LoVo (cell line): ENCODE measurements around the gene AGAP1.

ENCODE experiments used
- DNase-seq: peaks from one replicate; pipeline ENCODE4 v3.0.0-alpha.2; 2016; ENCODE audit warnings: low spot score

The AGAP1 gene

DNA sequence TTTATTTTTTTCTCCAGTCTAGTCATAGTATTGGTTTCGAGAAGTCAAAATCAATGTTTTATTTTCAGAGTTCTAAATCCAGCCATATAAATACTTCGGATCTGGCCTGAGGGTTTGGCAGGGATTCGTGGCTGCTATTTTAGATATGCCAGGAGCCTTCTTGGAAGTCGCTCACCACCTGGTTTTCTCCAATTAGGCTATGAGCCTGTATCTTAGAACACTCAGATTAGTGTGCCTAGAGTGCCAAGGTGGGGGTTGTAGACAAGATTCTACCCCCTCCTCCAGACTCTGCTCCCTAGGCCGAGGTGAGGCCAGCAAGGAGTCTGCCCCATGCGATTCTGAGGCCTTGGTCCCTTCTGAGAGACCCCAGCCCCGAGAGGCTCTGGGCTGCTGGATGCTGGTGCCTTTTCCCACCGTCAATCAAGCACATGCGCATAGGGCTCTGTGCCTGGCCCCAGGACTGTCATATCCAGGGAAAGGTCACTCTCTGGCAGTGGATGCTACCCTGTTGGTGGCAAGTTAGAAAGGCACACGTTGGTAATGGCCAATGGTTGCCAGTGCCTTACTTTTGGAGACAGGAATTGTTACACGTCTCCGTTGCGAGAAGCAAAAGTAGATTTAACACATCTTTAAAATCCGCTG is 197.1 kb downstream of the AGAP1 start:
- no peak for DNase-seq

DNA sequence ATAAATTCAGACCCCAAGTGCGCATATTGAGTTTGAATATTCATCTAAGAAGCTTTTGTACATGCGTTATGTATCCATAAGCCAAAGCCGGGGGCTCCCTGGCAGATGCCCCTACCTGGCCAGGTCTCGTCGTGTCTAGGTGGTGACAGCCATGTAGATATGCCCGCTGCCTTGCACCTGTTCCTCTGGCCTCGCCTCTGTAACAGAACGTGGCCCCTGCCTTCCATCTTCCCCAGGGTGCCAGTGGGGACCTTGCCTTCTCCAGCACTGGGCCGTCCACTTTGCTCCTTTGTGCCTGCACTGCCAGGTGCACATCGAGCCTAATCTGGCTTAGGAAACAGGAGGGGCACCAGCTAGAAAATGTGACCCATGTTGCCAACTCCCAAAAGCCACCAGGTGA is 198.2 kb downstream of the AGAP1 start:
- no peak for DNase-seq

DNA sequence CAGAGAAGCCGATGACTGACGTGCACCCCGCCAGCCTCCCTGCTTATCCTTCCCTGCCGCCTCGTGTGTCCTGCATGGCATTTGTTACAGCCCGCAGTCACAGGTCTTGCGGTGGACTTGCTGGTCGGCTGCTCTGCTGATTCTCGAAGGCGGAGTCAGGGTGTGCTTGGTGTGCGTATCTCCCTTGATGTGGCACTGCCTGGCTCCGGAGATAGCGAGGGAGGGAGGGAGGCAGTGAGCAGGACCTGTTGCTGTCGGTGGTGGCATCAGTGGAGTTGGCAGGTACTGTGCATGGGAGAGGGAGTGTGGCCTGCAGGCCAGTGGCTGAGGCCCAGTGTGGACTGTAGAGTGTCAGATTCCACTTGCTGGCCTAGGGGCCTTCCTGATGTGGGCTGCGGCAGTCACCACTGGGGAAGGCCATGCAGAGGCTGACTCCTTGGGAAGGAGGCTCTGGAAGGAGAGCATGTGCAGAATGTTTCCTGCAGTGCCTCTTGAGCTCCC is 198.9 kb downstream of the AGAP1 start:
- DNase-seq, result no peak

DNA sequence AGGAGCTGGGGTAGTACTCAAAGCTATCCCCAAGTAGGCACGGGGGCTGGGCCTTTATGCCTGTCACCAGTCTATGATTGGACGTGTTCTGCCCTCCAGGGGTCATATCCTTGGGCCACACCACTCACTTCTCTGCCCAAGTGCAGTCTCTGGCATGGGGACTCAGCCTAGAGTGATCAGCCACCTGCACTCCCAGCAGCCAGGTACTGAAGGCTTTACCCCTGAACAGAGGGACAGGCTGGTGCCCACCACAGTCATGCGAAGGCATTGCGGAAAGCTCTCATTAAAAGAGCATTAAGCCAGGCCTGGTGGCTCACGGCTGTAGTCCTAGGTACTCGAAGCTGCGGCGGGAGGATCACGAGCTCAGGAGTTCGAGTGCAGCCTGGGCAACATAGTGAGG is 199.4 kb downstream of the AGAP1 start:
- no peak for DNase-seq

DNA sequence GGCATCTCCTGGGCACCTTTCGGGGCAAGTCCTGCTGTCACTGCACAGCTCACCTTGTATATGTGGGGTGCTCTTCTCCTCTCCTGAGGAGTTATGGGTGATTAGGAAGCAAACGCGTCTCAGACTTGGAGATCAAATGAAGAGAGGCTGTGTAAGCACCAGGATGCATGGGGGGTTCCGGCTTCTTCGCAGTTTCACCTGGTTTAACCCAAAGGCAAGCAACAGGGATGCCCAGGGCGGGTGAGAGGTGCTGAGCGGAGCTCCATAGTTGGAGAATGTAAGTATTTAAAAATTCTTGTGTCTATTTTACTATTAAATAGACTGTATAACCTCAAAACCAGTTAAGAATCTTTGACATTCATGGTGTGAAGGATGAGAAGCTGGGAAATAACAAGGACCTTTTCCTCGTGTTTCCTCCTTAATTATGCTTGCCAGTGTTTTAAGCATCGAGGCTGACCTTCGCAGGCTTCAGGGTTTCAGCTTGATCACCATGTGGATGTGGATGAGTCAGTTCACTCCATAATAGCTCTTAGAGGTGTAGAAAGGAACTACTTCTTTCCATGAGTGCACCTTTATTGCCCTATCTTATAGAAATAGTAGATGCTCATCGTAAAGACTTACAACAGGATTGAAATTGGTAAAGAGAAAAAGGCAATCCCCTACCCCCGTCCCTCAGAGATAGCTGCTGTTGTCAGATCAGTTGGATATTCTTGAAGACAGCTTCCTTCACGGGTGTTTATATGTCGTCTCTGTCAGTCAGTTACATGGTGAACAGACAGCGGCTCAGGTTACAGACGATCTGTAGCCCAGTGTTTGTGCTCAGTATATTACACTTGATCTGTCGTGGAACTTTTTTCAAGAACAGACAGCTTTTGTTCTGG is 201.1 kb downstream of the AGAP1 start:
- no peak for DNase-seq

DNA sequence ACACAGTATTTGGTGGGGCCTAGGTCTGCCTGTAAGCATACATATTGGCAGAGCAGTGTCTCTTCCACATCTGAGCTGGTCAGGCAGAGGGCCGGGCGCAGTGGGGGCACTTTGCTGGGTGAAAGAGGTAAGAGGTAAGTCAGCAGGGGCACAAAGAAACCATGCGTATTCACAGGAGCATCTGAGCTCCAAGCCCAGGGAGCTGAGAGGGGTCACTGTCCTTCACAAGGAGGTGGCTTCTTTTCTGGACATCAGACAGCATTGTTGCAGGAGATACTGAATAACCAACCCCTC is 201.7 kb downstream of the AGAP1 start:
- no peak for DNase-seq

DNA sequence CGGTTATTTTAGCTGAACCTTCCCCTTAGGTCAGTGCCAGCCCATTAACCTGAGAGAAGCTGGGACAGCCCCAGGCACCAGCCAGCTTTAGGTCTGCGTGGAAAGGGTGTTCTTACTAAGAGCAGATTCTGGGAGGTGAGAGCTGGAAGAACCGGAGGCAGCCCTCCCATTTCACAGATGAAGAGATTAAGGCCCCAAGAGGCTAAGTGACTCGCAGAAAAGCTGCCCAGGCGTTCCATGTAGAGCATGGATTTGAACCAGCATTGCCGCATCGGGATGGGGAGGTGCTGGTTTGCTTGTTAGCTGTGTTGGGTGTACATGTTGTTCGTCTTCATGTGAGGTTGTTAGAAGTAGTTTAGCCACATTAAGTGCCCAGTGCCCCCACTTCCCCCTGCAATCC is 203.2 kb downstream of the AGAP1 start:
- DNase-seq, result no peak

DNA sequence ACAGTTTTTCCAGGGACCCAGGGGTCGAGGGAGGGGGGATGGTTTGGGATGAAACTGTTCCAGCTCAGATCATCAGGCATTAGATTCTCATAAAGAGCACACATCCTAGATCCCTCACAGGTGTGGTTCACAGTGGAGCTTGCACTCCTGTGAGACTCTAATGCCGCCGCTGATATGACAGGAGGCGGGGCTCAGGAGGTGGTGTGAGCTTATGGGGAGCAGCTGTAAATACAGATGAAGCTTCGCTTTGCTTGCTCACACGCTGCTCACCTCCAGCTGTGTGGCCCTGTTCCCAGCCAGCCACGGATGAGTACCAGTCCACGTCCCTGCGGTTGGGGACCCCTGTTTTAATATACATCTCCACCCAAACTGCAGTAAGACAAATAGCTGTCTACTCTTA is 204.2 kb downstream of the AGAP1 start:
- DNase-seq, result no peak

DNA sequence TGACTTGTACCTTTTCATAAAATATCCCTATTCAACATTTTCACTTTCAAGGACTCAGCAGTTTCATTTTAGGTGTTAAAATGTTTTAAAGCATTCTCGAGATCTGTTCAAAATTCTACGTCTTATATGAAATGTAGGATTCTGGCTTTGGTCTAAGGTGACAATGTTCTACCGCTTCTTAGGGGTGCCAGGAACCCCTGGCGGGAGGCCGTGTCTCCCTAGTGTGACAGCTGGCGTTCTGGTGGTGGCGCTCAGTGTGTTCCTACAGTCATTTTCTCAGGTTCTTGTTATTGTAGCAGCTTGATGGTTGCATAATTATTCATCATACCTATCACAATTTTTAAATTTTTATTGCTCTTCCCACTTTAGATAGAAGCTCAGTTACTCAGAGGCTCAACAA is 204.6 kb downstream of the AGAP1 start:
- no peak for DNase-seq

DNA sequence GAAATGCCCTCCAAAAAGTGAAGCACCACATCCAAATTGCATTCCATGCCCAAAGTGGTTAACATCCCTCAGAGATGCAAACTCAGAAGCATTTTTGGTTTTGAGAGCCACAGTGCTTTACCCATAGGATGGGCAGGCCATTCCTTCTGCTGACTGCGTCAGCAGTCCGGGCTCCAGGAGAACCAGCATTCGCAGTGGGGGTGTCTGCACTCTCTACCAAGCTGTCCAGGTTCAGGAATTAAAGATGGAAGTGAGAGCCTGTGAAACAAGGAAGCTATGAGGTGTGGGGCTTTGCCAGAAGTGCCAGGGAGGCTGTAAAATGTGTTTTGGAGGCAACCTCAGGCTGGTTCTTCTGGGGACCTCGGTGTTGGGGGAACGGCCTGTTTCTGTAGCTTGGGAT is 205.7 kb downstream of the AGAP1 start:
- DNase-seq, result no peak

DNA sequence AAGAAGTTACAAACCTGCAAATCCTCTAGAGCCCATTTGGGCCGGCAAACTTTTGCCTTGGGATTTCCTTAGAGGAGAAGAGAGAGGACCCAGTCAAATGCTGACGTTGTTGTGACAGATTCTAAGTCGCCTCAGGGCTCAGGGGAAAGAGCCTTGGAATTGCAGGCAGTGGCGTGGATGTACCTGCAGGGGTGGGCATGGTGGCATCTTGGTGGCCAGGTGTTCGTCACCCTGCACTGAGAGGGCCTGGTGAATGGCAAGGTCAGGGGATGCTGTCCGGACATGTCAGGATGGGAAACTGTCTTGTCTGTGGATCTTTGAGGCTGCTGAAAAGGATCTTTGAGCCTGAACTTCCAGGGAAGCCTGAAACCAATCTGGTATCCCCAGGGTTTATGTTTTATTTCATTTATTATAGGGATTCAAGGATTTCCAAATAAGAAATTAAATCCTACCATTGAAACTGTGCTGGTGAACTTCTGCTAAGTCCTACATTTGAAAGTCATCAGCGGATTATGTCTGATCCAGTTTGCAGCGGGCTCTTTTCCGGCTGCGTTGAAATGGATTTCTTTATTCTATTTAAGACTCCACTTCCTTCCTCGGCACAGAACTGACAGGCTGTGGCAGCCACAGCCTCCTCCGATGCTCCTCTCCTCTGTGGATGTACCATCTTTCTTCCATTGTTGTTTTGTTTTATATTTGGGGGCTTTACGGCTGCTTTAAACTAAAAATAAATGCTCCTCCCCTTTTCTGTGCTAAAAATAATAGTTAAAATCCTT is 207.6 kb downstream of the AGAP1 start:
- DNase-seq, result no peak

DNA sequence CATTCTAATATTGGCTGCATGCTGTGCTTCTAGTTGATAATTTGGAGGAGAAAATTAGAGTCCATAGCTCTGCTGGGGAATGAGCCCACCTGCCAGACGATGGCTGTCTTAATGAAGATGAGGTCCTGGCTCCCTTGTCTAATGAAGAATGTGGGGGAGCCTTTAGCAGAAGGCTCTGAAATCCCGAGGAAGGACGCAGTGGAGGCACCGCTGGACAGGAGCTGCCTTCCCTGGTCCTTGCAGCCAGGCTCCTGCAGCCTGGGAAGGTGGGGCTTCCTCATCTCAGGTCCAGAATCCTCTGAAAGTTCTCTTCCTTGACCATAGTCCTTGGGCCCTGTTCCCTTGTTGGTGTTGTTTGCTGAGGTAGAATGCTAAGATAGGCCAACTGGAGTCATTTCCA is 208.3 kb downstream of the AGAP1 start:
- DNase-seq, result no peak

DNA sequence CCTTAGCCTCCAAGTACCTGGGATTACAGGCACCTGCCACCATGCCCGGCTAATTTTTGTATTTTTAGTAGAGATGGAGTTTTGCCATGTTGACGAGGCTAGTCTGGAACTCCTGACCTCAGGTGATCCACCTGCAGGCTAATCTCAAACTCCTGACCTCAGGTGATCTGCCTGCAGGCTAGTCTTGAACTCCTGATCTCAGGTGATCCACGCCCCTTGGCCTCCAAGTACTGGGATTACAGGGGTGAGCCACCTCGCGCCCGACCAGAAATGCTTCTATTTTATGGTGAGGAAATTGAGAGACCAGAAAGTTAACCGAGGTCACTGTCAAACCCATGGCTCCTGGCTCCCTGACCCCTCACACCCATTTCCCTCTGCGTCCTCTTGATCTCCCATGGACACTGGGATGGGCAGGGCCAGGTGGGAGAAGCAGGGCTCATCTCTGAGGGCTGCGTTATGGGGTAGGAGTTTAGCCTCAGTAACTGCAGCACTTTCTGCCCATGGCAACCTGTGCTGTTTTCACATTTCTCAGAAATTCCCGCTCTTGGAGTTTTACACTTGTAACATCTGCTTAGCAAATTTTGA is 210.0 kb downstream of the AGAP1 start:
- no peak for DNase-seq

DNA sequence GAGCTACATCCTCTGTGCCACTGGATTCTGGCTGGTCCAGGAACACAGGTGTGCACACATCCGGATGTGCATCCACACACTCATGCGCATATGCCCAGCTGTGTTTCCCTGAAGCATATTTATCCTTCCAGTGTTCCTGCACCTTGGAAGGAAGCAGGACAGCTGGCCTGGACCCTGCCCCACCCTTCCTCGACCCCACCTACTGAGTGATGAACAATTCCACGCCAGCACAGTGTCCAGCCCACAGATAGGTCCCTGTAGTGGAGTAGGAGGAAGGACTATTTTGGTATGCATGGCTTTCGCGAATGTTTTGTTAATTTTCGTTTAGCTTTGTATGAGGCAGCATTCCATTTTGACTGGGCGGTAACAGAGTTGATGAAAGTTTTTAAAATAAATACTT is 211.5 kb downstream of the AGAP1 start:
- DNase-seq, result no peak

DNA sequence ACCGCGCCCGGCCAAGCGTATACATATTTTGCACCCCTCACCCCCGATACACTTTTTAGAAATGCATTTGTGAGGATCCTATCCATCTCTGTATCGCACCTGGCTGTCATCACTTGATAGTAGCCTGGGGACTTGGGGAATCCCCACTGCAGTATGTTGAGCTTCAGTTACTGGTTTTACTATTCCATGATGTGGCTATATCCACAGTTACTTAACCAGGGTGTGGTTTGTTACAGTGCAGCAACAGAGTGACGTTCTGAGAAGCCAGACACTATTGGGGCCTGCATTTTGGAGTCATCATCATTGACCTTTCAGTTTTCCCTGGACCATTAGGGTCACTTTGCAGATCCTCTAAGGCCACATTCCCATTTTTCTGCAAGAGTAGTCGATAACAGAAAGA is 212.7 kb downstream of the AGAP1 start:
- no peak for DNase-seq

DNA sequence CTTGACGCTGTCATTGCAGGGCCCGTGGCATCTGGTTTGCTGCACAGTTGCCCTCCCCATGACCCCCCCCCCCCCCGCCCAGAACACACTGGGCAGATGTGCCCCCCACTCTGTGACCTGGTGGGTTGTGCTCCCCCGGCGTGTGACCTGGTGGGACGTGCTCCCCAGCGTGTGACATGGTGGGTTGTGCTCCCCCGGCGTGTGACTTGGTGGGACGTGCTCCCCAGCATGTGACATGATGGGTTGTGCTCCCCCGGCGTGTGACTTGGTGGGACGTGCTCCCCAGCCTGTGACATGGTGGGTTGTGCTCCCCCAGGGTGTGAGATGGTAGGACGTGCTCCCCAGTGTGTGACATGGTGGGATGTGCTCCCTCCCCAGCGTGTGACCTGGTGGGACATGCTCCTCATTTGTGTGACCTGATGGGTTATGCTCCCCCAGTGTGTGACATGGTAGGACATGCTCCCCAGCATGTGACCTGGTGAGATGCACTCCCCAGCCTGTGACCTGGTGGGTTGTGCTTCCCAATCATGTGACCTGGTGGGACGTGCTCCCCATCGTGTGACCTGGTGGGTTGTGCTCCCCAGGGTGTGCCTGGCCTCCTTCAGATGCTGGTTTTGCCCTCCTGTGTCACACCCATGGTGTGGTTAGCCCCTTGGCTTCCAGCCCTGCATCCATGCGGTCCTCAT is 213.7 kb downstream of the AGAP1 start:
- DNase-seq, result no peak

DNA sequence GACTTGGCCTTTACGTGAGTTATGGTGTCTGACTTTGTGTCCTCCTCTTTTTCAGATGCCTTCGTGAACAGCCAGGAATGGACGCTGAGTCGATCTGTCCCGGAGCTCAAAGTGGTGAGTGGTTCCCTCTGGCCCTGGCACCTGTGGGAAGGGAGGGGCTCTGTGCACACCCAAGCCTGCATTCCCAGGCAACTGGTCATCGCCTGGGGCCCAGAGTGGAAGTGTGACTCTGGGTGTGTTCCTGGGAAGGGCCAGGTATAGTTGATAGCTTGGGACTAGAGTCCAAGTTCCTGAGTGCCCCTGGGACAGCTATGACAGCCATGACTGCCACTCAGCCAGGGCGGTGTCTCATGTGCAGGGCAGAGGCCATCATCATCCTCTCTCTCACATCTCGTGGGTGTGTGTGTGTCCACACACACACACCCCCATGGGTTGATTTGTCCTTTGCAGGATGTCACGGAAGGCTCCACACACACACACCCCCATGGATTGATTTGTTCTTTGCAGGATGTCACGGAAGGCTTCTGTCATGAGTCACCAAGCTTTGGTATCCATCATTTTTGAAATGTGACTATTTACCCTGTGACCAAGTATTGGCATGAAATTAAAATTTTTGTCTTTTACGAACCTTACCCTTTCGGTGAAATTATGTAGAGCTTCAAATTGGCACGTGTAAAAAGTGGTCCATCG is 215.4 kb downstream of the AGAP1 start:
- peak; percentile 95 for DNase-seq

DNA sequence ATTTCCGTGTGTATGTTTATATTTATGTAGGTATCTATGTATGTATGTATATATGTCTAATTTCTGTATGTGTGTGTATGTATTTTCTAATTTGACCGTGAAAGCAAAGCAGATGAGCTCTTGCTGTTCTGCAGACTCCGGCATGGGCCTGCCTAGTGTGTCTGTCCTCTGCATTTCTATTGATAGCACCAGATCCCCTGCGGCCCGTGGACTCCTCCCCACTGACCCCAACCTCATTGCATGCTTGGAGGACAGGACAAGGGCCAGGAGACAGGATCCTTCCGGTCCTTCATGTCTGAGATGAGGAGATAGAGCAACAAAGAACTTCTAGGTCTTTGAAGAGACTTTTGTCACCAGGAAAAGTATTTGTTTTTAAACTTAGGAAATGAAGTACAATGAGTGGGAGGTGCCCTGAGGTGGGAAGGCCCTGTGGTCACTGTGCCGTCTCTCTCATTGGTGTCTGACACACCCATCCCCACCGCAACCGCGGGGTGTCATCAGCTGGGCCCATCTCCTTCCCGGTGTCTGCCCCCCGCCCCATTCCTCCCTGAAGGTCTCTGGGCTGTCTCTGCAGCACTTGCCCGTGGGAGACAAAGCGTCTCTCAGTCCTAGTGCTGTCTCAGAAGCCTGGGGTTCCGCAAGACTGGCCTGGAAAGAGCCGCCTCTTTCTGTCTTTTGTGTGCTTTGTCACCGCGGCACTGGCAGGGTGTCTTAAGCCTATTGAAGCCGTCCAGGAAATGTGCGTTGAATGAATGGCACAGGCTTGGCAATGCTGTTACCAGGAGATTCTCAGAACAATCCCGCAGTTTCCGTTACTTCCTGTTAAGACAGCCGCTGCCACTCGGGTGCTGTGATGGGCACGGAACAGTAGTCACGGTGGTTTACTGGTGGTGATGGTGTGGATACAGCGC is 216.4 kb downstream of the AGAP1 start:
- no peak for DNase-seq

DNA sequence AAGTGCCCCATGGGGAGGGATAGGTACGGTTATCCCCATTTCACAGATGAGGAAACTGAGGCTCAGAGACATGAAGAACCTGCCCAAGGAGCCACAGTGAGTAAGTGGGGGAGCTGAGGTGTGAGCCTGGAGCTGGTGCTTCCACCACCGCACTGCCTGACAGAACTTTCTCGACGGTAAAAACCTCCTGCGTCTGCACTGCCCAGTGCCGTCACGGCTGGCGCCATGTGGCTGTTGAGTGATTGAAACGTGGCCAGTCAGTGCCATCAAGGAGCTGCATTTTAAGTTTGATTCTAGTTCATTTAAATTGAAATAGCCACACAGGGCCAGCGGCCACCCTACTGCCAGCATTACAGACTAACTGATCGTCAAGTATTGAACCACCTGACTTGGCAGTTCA is 217.1 kb downstream of the AGAP1 start:
- DNase-seq, result no peak

DNA sequence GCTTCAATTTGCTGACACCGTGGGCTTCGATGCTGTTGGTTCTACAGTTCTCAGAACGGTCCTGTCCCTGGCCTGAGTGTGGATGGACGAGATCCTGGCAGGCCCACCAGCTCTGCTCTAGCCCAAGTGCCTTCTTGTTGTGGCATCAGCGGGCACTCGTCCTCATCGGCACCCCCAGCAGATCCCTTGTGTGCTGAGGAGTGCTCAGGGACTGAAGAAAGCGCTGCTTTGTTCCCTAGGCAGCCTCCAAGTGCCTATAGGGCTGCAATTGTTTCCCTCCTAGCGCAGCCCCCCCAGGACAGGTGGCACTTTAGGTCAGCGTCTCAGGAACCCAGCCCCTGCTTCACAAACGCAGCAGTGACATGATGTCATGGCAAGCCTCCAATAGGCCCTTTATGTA is 217.7 kb downstream of the AGAP1 start:
- DNase-seq, result no peak
